IMR-90 (cell line): ENCODE measurements around the gene SEPTIN8. TPM values are rescaled to one million over a fixed set of nuclear protein-coding genes. Genes with fewer than 3 reads are reported as not detected.

Source experiments
- ATAC-seq: fragments of 200-7000 bp; cut with Tn5 transposase; 2 replicates; pipeline ENCODE4 v1.9.1; 2020; ENCODE audit warnings: low read depth, mild to moderate bottlenecking, moderate library complexity
- BruUV-seq: library from RNA; stranded (reverse); fragments of 400-500 nt; replicated peaks from 2 replicates; lab custom pipeline; 2021; lab: Mats Ljungman, UMichigan
- CTCF ChIA-PET: fragments of 300-600 bp; formaldehyde crosslinking; extraction: SDS; loops from one replicate; lab custom pipeline; 2021; ENCODE audit warnings: antibody characterized with exemption; lab: Yijun Ruan, JAX
- POLR2A ChIA-PET: fragments of 300-600 bp; sonication (Branson Sonifier 250); formaldehyde crosslinking; loops from one replicate; lab custom pipeline; 2022; ENCODE audit warnings: antibody characterized with exemption; ENCODE audit not compliant: unreplicated experiment; lab: Charles Lee
- DNase-seq: peaks from one replicate; pipeline ENCODE4 v3.0.0; 2013
- H2AFZ ChIP-seq: replicated peaks from 2 replicates; pipeline ENCODE3; 2013; ENCODE audit warnings: low read length, mild to moderate bottlenecking; ENCODE audit not compliant: poor library complexity
- H2AK5ac ChIP-seq: 2 replicates; pipeline ENCODE4 v1.6.1; 2013; ENCODE audit warnings: low read depth, low read length, inconsistent platforms
- H2AK9ac ChIP-seq: replicated peaks from 2 replicates; pipeline ENCODE3; 2013; ENCODE audit warnings: mild to moderate bottlenecking, low read depth, low read length, moderate library complexity; ENCODE audit not compliant: poor library complexity
- H2BK120ac ChIP-seq: 2 replicates; pipeline ENCODE4 v1.6.1; 2013; ENCODE audit warnings: low read depth, low read length, inconsistent platforms
- H2BK15ac ChIP-seq: 3 replicates; pipeline ENCODE4 v1.6.1; 2013; ENCODE audit warnings: low read depth, low read length, inconsistent platforms
- H2BK20ac ChIP-seq: 2 replicates; pipeline ENCODE4 v1.6.1; 2013; ENCODE audit warnings: low read depth, mild to moderate bottlenecking, inconsistent platforms, low read length, moderate library complexity
- H2BK5ac ChIP-seq: 2 replicates; pipeline ENCODE4 v1.6.1; 2013; ENCODE audit warnings: mild to moderate bottlenecking, low read depth, low read length, inconsistent platforms; ENCODE audit not compliant: poor library complexity, severe bottlenecking
- H3K14ac ChIP-seq: replicated peaks from 2 replicates; pipeline ENCODE4 v1.6.1; 2013; ENCODE audit warnings: low read depth, low read length, inconsistent platforms
- H3K18ac ChIP-seq: 2 replicates; pipeline ENCODE4 v1.6.1; 2013; ENCODE audit warnings: low read depth, low read length, control low read depth
- H3K23ac ChIP-seq: 2 replicates; pipeline ENCODE4 v1.6.1; 2013; ENCODE audit warnings: low read depth, low read length, inconsistent platforms
- H3K27ac ChIP-seq: 2 replicates; pipeline ENCODE4 v1.5.1; 2013; ENCODE audit warnings: mild to moderate bottlenecking, control low read depth, low read length; ENCODE audit not compliant: insufficient read depth
- H3K27me3 ChIP-seq: 2 replicates; pipeline ENCODE4 v1.6.1; 2013; ENCODE audit warnings: low read length; ENCODE audit not compliant: control insufficient read depth, insufficient read depth
- H3K36me3 ChIP-seq: 2 replicates; pipeline ENCODE4 v1.6.1; 2013; ENCODE audit warnings: low read length, mixed read lengths; ENCODE audit not compliant: control insufficient read depth, insufficient read depth
- H3K4ac ChIP-seq: 2 replicates; pipeline ENCODE4 v1.6.1; 2013; ENCODE audit warnings: low read depth, low read length, inconsistent platforms
- H3K4me1 ChIP-seq: 2 replicates; pipeline ENCODE4 v1.6.1; 2013; ENCODE audit warnings: low read length, mixed read lengths; ENCODE audit not compliant: control insufficient read depth, insufficient read depth
- H3K4me2 ChIP-seq: 2 replicates; pipeline ENCODE4 v1.6.1; 2013; ENCODE audit warnings: low read depth, mild to moderate bottlenecking, control low read depth, low read length, moderate library complexity
- H3K4me3 ChIP-seq: 2 replicates; pipeline ENCODE4 v1.5.1; 2013; ENCODE audit warnings: low read depth, mild to moderate bottlenecking, control low read depth, low read length, moderate library complexity; ENCODE audit not compliant: insufficient read depth
- H3K56ac ChIP-seq: 2 replicates; pipeline ENCODE4 v1.6.1; 2013; ENCODE audit warnings: low read length, inconsistent platforms; ENCODE audit not compliant: insufficient read depth; ENCODE audit errors: extremely low read depth
- H3K79me1 ChIP-seq, 2 experiments: 2 replicates each; pipeline ENCODE4 v1.6.1; 2013; ENCODE audit warnings: low read length in 2 of 2, inconsistent platforms in 1 of 2, low read depth in 1 of 2
- H3K9ac ChIP-seq: 2 replicates; pipeline ENCODE4 v1.6.1; 2013; ENCODE audit warnings: low read depth, low read length, control low read depth
- H3K9me1 ChIP-seq: 2 replicates; pipeline ENCODE4 v1.6.1; 2013; ENCODE audit warnings: low read length, inconsistent platforms; ENCODE audit not compliant: insufficient read depth
- H3K9me3 ChIP-seq: 2 replicates; pipeline ENCODE4 v1.6.1; 2013; ENCODE audit warnings: low read length; ENCODE audit not compliant: control insufficient read depth, insufficient read depth
- H4K20me1 ChIP-seq: 2 replicates; pipeline ENCODE4 v1.6.1; 2013; ENCODE audit warnings: low read length, inconsistent platforms; ENCODE audit not compliant: insufficient read depth
- H4K5ac ChIP-seq: 2 replicates; pipeline ENCODE4 v1.6.1; 2013; ENCODE audit warnings: mild to moderate bottlenecking, low read depth, low read length, control low read depth
- H4K8ac ChIP-seq, 2 experiments: 2 replicates each; pipeline ENCODE4 v1.6.1; 2013; ENCODE audit warnings: low read depth in 2 of 2, low read length in 2 of 2, control low read depth in 1 of 2, inconsistent platforms in 1 of 2
- H4K91ac ChIP-seq: 2 replicates; pipeline ENCODE4 v1.6.1; 2013; ENCODE audit warnings: low read depth, low read length, inconsistent platforms; ENCODE audit not compliant: insufficient read depth
- CHD1 ChIP-seq: IDR thresholded peaks from 2 replicates; pipeline ENCODE4 v1.6.1; 2012; ENCODE audit warnings: low read depth, low read length, improper control_type of control experiment
- FOS ChIP-seq: fragments of 150-350 bp; IDR thresholded peaks from 2 replicates; pipeline ENCODE4 v1.6.1; 2016; ENCODE audit warnings: low read depth, low read length
- MAFK ChIP-seq: IDR thresholded peaks from 2 replicates; pipeline ENCODE4 v1.6.1; 2012; ENCODE audit warnings: low read depth, low read length, improper control_type of control experiment
- NFE2L2 ChIP-seq: fragments of 150-350 bp; IDR thresholded peaks from 2 replicates; pipeline ENCODE4 v1.6.1; 2016; ENCODE audit warnings: low read depth, mild to moderate bottlenecking, low read length
- RAD21 ChIP-seq: IDR thresholded peaks from 2 replicates; pipeline ENCODE4 v1.6.1; 2012; ENCODE audit warnings: low read length, improper control_type of control experiment
- RCOR1 ChIP-seq: IDR thresholded peaks from 2 replicates; pipeline ENCODE4 v1.6.1; 2012; ENCODE audit warnings: mild to moderate bottlenecking, low read length, improper control_type of control experiment; ENCODE audit not compliant: insufficient replicate concordance
- SMC3 ChIP-seq: fragments of 150-350 bp; IDR thresholded peaks from 2 replicates; pipeline ENCODE4 v1.6.1; 2016; ENCODE audit warnings: low read depth, mild to moderate bottlenecking, antibody characterized with exemption, low read length, moderate library complexity
- WGBS, 2 experiments: methylation state at CpG; one replicate each; pipeline versions ENCODE4 v1.1.5 to v1.1.7; 2013; ENCODE audit warnings: missing lambda C conversion rate in 2 of 2; ENCODE audit not compliant: insufficient read length in 1 of 2; ENCODE audit errors: extremely low coverage in 2 of 2; 5-methylcytosine and 5-hydroxymethylcytosine counted together
- dilution Hi-C: fragments of 300-500 bp; cut with HindIII; formaldehyde crosslinking; loops from one replicate; pipeline ENCODE4 v1.14.3; 2018; ENCODE audit warnings: low sequenced_read_pairs; ENCODE audit not compliant: unreplicated experiment
- in situ Hi-C: fragments of 300-500 bp; cut with MboI; formaldehyde crosslinking; loops from 3 replicates; pipeline ENCODE4 v1.14.3; 2019; ENCODE audit warnings: low sequenced_read_pairs, inconsistent platforms, mixed read lengths
- intact Hi-C: fragments of 100-400 bp; cut with micrococcal nuclease; formaldehyde crosslinking; loops from 2 replicates; pipeline ENCODE4 v1.10.0; 2022
- polyA plus RNA-seq, 3 experiments: library from polyadenylated mRNA; depleted of rRNA; stranded (reverse); fragments of >200 nt; gene quantifications; 2 replicates each; pipeline ENCODE4 v1.2.3, GENCODE V29; 2012; ENCODE audit warnings: low replicate concordance in 1 of 3
- total RNA-seq: library from RNA; depleted of rRNA; stranded (reverse); fragments of >200 nt; gene quantifications from 2 replicates; pipeline ENCODE4 v1.2.3, GENCODE V29; 2012
- TF ChIP-seq, protein P1 (sequence below): conservative IDR thresholded peaks from 2 replicates; pipeline ENCODE4 v1.5.1; 2012; ENCODE audit warnings: mild to moderate bottlenecking, low read depth, low read length, improper control_type of control experiment

Gene SEPTIN8
- total and polyA plus RNA-seq, 2 of the 4 experiments (the other 2 are of a cell fraction) = 56.2 to 67.2 TPM

- ATAC-seq (no peak), DNase-seq (no peak)
- WGBS, 2 experiments = 92% methylated on average over 2 of the region's 8 CpGs; no CpG with 5 or more reads in 1 of the 2 experiments
- H2BK20ac ChIP-seq = no peak overlapping the region
- H3K18ac ChIP-seq = no peak overlapping the region
- dilution Hi-C loops (no loop called here), intact Hi-C loops (no loop called here), in situ Hi-C loops (no loop called here)
- H4K8ac ChIP-seq = no peak overlapping the region
- no peak overlapping the region for H3K4me3 ChIP-seq
- no peak overlapping the region for H2BK120ac ChIP-seq
- H3K9ac ChIP-seq = no peak overlapping the region
- H3K27ac ChIP-seq = no peak overlapping the region
- no peak overlapping the region for H3K14ac ChIP-seq
- no peak overlapping the region for H4K91ac ChIP-seq
- H2AK9ac ChIP-seq = no peak overlapping the region
- H3K27me3 ChIP-seq = no peaks in the 10 kb centered on the region
- no peak overlapping the region; the same call in 1 of the 2 replicates for H2AK5ac ChIP-seq
- no peak overlapping the region for H4K5ac ChIP-seq
- ChIA-PET POLR2A (no interaction called here), CTCF (no interaction called here)
- no peak overlapping the region for H3K4me2 ChIP-seq
- H3K56ac ChIP-seq = no peak overlapping the region
- peak overlapping the region; percentile 11; the same call in 1 of the 2 replicates for H3K23ac ChIP-seq
- BruUV-seq = no TSS peak
- no peak overlapping the region for H2AFZ ChIP-seq
- peaks cover 52 to 93% of the 10 kb centered on the region in 2 experiments for H3K79me1 ChIP-seq
- no peak overlapping the region for H2BK5ac ChIP-seq
- peaks cover 71% of the 10 kb centered on the region for H4K20me1 ChIP-seq
- H3K9me3 ChIP-seq = no peaks in the 10 kb centered on the region
- no peak overlapping the region for H3K4ac ChIP-seq
- H3K9me1 ChIP-seq = peaks cover 65% of the 10 kb centered on the region
- peaks cover 28% of the 10 kb centered on the region for H3K4me1 ChIP-seq
- no peak overlapping the region for H2BK15ac ChIP-seq
- TF ChIP-seq CHD1 (no peak), NFE2L2 (no peak), RCOR1 (no peak), RAD21 (no peak), MAFK (no peak), SMC3 (no peak), FOS (no peak)
- TF ChIP-seq, protein P1, sequence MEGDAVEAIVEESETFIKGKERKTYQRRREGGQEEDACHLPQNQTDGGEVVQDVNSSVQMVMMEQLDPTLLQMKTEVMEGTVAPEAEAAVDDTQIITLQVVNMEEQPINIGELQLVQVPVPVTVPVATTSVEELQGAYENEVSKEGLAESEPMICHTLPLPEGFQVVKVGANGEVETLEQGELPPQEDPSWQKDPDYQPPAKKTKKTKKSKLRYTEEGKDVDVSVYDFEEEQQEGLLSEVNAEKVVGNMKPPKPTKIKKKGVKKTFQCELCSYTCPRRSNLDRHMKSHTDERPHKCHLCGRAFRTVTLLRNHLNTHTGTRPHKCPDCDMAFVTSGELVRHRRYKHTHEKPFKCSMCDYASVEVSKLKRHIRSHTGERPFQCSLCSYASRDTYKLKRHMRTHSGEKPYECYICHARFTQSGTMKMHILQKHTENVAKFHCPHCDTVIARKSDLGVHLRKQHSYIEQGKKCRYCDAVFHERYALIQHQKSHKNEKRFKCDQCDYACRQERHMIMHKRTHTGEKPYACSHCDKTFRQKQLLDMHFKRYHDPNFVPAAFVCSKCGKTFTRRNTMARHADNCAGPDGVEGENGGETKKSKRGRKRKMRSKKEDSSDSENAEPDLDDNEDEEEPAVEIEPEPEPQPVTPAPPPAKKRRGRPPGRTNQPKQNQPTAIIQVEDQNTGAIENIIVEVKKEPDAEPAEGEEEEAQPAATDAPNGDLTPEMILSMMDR = no peak
- no peaks in the 10 kb centered on the region for H3K36me3 ChIP-seq
Observed at GRCh38 chr5:132770476-132771159, 6.4 kb downstream of the SEPTIN8 start.
